ENCODE results near the gene C22orf39. TPM values are rescaled to one million over a fixed set of nuclear protein-coding genes. Genes with fewer than 3 reads are reported as not detected.

C22orf39 gene
- total RNA-seq, 4 donors from 2014 or later = 69.4 to 107 (median 97.0) TPM

- no peak overlapping the region for H3K27ac ChIP-seq
- 100% methylated on average over 1 of the region's 1 CpG; no CpG with 5 or more reads in 1 of the 2 donors for WGBS, 2 donors (ENCODE audit: low coverage in 1 of 2)
- H3K4me3 ChIP-seq = no peak overlapping the region
- no peak for ATAC-seq
- TF ChIP-seq POLR2A (IDR thresholded peaks at IDR 0.05) (no peak), CTCF (IDR thresholded peaks at IDR 0.05) (no peak), POLR2AphosphoS5 (IDR thresholded peaks at IDR 0.05) (no peak), EP300 (IDR thresholded peaks at IDR 0.05) (no peak)
- H3K27me3 ChIP-seq = no peaks in the 10 kb centered on the region
- no peaks in the 10 kb centered on the region for H3K9me3 ChIP-seq
- peaks cover 0 to 46% of the 10 kb centered on the region in 2 donors for H3K36me3 ChIP-seq
- H3K4me1 ChIP-seq = no peaks in the 10 kb centered on the region
These were observed 35.8 kb downstream of the C22orf39 start for GRCh38 chr22:19411690-19412045.

- WGBS, 2 donors (ENCODE audit: low coverage in 1 of 2) = 93 to 98% methylated on average over 5 to 6 of the region's 6 CpGs
- TF ChIP-seq POLR2A (IDR thresholded peaks at IDR 0.05) (no peak), POLR2AphosphoS5 (IDR thresholded peaks at IDR 0.05) (no peak), CTCF (IDR thresholded peaks at IDR 0.05) (no peak), EP300 (IDR thresholded peaks at IDR 0.05) (no peak)
- no peak for ATAC-seq
- Histone ChIP-seq H3K9me3 (no peaks in the 10 kb centered on the region), H3K36me3 (peaks cover 0 to 52% of the 10 kb centered on the region in 2 donors), H3K4me1 (no peaks in the 10 kb centered on the region), H3K4me3 (no peak overlapping the region), H3K27ac (no peak overlapping the region), H3K27me3 (no peaks in the 10 kb centered on the region)
These were observed 36.4 kb downstream of the C22orf39 start for GRCh38 chr22:19410941-19411689.

GRCh38 chr22:19407649-19408606, 39.6 kb downstream of the C22orf39 start:
- ATAC-seq = no peak
- Histone ChIP-seq H3K36me3 (peaks cover 0 to 74% of the 10 kb centered on the region in 2 donors), H3K27me3 (no peaks in the 10 kb centered on the region), H3K9me3 (no peaks in the 10 kb centered on the region), H3K27ac (no peak overlapping the region), H3K4me3 (no peak overlapping the region), H3K4me1 (no peaks in the 10 kb centered on the region)
- WGBS, 2 donors (ENCODE audit: low coverage in 1 of 2) = 81% methylated on average over 5 to 14 of the region's 16 CpGs
- no peak for TF ChIP-seq POLR2AphosphoS5 (IDR thresholded peaks at IDR 0.05)
- no peak for TF ChIP-seq CTCF (IDR thresholded peaks at IDR 0.05)
- no peak for TF ChIP-seq EP300 (IDR thresholded peaks at IDR 0.05)
- TF ChIP-seq POLR2A (IDR thresholded peaks at IDR 0.05) = no peak

- no peaks in the 10 kb centered on the region for H3K4me1 ChIP-seq
- H3K4me3 ChIP-seq = no peak overlapping the region
- no peaks in the 10 kb centered on the region for H3K27me3 ChIP-seq
- 85 to 97% methylated on average over 4 of the region's 4 CpGs for WGBS, 2 donors (ENCODE audit: low coverage in 1 of 2)
- no peak for ATAC-seq
- H3K36me3 ChIP-seq = peaks cover 0 to 77% of the 10 kb centered on the region in 2 donors
- H3K27ac ChIP-seq = no peak overlapping the region
- TF ChIP-seq CTCF (IDR thresholded peaks at IDR 0.05) = no peak
- TF ChIP-seq EP300 (IDR thresholded peaks at IDR 0.05) = no peak
- no peak for TF ChIP-seq POLR2A (IDR thresholded peaks at IDR 0.05)
- no peak for TF ChIP-seq POLR2AphosphoS5 (IDR thresholded peaks at IDR 0.05)
- no peaks in the 10 kb centered on the region for H3K9me3 ChIP-seq
These were observed 40.7 kb downstream of the C22orf39 start for GRCh38 chr22:19406846-19407245.
